CD4-positive, alpha-beta T cell (primary cell): ENCODE data around the gene ZNF500. TPM values are rescaled to one million over a fixed set of nuclear protein-coding genes. Genes with fewer than 3 reads are reported as not detected.

Experiments used
- ATAC-seq: fragments of 200-7000 bp; cut with Tn5 transposase; one replicate; pipeline ENCODE4 v1.10.0; 2022; ENCODE audit warnings: mild to moderate bottlenecking; ENCODE audit not compliant: poor library complexity
- CTCF ChIA-PET: fragments of 350-600 bp; sonication (Branson Sonifier 250); formaldehyde crosslinking; loops from one replicate; lab custom pipeline; 2021; ENCODE audit warnings: antibody characterized with exemption, inconsistent platforms; lab: Charles Lee
- POLR2A ChIA-PET: fragments of 350-600 bp; sonication (Branson Sonifier 250); formaldehyde crosslinking; loops from one replicate; lab custom pipeline; 2021; ENCODE audit warnings: antibody characterized with exemption, inconsistent platforms; lab: Charles Lee
- DNase-seq, 14 experiments: peaks; one replicate each; pipeline ENCODE4 v3.0.0-alpha.2; 2013 to 2020; ENCODE audit warnings: mixed read lengths in 2 of 14
- H3K27ac ChIP-seq, 2 donors: one replicate each; pipeline versions ENCODE4 v1.5.1 to v1.7.0; 2013; ENCODE audit warnings: low read length in 2 of 2, low read depth in 1 of 2, mild to moderate bottlenecking in 1 of 2
- H3K27me3 ChIP-seq, 2 experiments: 1 replicate in 1 of 2; 2 replicates in 1 of 2; pipeline versions ENCODE4 v1.6.1 to v1.7.0; 2013; ENCODE audit warnings: low read length in 2 of 2, control low read depth in 1 of 2, mild to moderate bottlenecking in 1 of 2, moderate library complexity in 1 of 2; ENCODE audit not compliant: insufficient read depth in 2 of 2, control insufficient read depth in 1 of 2
- H3K36me3 ChIP-seq: one replicate; pipeline ENCODE4 v1.6.1; 2013; ENCODE audit warnings: low read length, control low read depth; ENCODE audit not compliant: insufficient read depth
- H3K4me1 ChIP-seq: one replicate; pipeline ENCODE4 v1.6.1; 2013; ENCODE audit warnings: low read length, control low read depth; ENCODE audit not compliant: insufficient read depth
- H3K4me3 ChIP-seq: one replicate; pipeline ENCODE4 v1.5.1; 2013; ENCODE audit warnings: mild to moderate bottlenecking, low read length, moderate library complexity
- H3K9me3 ChIP-seq, 2 experiments: 1 replicate in 1 of 2; 2 replicates in 1 of 2; pipeline versions ENCODE4 v1.6.1 to v1.7.0; 2013; ENCODE audit warnings: low read length in 2 of 2, mild to moderate bottlenecking in 2 of 2, control low read depth in 1 of 2, moderate library complexity in 1 of 2; ENCODE audit not compliant: control insufficient read depth in 1 of 2, insufficient read depth in 1 of 2
- H3K27ac Mint-ChIP-seq: one replicate; pipeline ENCODE4 v1.8.0; 2020; ENCODE audit warnings: mixed read lengths
- H3K27me3 Mint-ChIP-seq: one replicate; pipeline ENCODE4 v1.8.0; 2021; ENCODE audit warnings: mixed read lengths
- H3K36me3 Mint-ChIP-seq: one replicate; pipeline ENCODE4 v1.8.0; 2021; ENCODE audit warnings: low read depth, mixed read lengths
- H3K4me1 Mint-ChIP-seq: one replicate; pipeline ENCODE4 v1.8.0; 2021; ENCODE audit warnings: low read depth, mixed read lengths
- H3K4me3 Mint-ChIP-seq: one replicate; pipeline ENCODE4 v1.8.0; 2020; ENCODE audit warnings: mild to moderate bottlenecking, mixed read lengths
- H3K9me3 Mint-ChIP-seq: one replicate; pipeline ENCODE4 v1.8.0; 2020; ENCODE audit warnings: mixed read lengths
- intact Hi-C, 2 experiments: fragments of 100-400 bp; cut with DNase I in 1 of 2; cut with micrococcal nuclease in 1 of 2; formaldehyde crosslinking; loops; one replicate each; pipeline versions ENCODE4 v1.15.1 to v1.9.0; 2023 to 2025; cut with DNase I, micrococcal nuclease
- polyA plus RNA-seq, 2 donors: library from polyadenylated mRNA; unstranded; fragments of 120-200 nt; gene quantifications; one replicate each; pipeline ENCODE4 v1.2.1, GENCODE V29; 2013
- total RNA-seq, 174 experiments: library from RNA in 2 of 174; stranded (reverse) in 2 of 174; gene quantifications; one replicate each; pipeline ENCODE4 v1.2.3 and lab custom pipeline; 2021 to 2026
- TF ChIP-seq, protein P1 (sequence below): fragments of 200-600 bp; IDR thresholded peaks from one replicate; pipeline ENCODE4 v1.8.0; 2022; ENCODE audit warnings: antibody characterized with exemption, mild to moderate bottlenecking

Gene ZNF500
- total RNA-seq: 10 to 100 TPM; 11.8 to 12.4 TPM
- 15.9 TPM for polyA plus RNA-seq (2013, experiment 1 of 2)
- 17.0 TPM for polyA plus RNA-seq (2013, experiment 2 of 2)
- 5.9 to 51.6 (median 24.7) reads per million in 172 experiments for total RNA-seq (lab: John Stamatoyannopoulos, UW)

DNA sequence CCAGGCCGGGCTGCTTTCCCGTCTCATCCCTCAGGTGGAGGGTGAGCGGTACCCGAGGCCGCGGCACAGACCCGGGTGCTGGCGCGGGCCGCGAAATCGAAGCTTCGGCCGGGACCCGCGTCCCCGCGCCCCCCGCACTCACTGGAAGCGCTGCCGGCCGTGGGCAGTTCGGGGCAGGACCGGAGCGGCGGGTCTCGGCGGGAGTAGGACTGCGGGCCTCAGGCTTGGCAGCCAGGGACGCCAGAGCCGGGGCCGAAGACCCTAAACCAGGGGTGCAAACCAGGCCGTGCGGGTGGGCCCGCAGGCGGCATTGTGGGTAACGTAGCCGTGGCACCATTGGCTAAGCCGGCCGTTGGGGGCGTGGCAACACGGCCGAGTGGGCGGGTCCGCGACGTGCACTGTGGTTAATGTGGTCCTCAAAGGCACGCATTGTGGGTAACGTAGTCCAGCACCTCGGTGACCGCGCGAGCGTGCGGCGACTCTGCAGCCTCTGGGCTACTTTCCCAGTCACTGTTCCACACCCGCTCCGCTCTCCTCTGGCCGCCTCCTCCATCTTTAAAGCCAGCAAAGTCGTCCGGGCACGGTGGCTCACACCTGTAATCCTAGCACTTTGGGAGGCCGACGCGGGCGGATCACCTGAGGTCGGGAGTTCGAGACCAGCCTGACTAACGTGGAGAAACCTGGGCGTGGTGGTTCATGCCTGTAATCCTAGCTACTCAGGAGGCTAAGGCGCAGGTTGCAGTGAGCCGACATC lies at the start of gene ZNF500:
Gene ZNF500, minus strand, starts transcription at position 288 of the 754 bp plus-strand sequence. CDS start 1,184 bp downstream, outside the sequence.
- POLR2A ChIA-PET: interaction anchor here (0.6 to 3.5 kb wide), 7 partner anchors 29 to 352 kb away, joined by 3 to 61 read pairs (median 6); partner anchors contain the start of genes ANKS3, DNAAF8 and ROGDI
- H3K27me3 Mint-ChIP-seq: no peaks in the 10 kb centered on the region
- peak within 1 kb of the TSS; percentile 96 for H3K4me3 Mint-ChIP-seq
- TF ChIP-seq, protein P1, sequence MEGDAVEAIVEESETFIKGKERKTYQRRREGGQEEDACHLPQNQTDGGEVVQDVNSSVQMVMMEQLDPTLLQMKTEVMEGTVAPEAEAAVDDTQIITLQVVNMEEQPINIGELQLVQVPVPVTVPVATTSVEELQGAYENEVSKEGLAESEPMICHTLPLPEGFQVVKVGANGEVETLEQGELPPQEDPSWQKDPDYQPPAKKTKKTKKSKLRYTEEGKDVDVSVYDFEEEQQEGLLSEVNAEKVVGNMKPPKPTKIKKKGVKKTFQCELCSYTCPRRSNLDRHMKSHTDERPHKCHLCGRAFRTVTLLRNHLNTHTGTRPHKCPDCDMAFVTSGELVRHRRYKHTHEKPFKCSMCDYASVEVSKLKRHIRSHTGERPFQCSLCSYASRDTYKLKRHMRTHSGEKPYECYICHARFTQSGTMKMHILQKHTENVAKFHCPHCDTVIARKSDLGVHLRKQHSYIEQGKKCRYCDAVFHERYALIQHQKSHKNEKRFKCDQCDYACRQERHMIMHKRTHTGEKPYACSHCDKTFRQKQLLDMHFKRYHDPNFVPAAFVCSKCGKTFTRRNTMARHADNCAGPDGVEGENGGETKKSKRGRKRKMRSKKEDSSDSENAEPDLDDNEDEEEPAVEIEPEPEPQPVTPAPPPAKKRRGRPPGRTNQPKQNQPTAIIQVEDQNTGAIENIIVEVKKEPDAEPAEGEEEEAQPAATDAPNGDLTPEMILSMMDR: no peak
- CTCF ChIA-PET: no interaction called here
- H3K4me1 Mint-ChIP-seq: peaks cover 32% of the 10 kb centered on the region
- peak; percentile 90 to 99 (median 96) for DNase-seq
- Histone ChIP-seq H3K36me3 (peaks cover 21% of the 10 kb centered on the region), H3K27ac (peak within 1 kb of the TSS; percentile 52 to 69), H3K27me3 (no peaks in the 10 kb centered on the region), H3K4me3 (peak within 1 kb of the TSS; percentile 80), H3K9me3 (no peaks in the 10 kb centered on the region), H3K4me1 (peaks cover 41% of the 10 kb centered on the region)
- peak; percentile 90 for ATAC-seq
- no peaks in the 10 kb centered on the region for H3K9me3 Mint-ChIP-seq
- intact Hi-C loops: loop anchor here (1.0 to 5.0 kb wide), 5 partner anchors 32 to 496 kb away; partner anchors contain the start of genes ANKS3 (in 2 of the 2), DNAAF8 (in 2 of the 2), EEF2KMT (in 1 of the 2) and MGRN1 (in 1 of the 2)
- peaks cover 43% of the 10 kb centered on the region for H3K36me3 Mint-ChIP-seq
- peak within 1 kb of the TSS; percentile 90 for H3K27ac Mint-ChIP-seq

DNA sequence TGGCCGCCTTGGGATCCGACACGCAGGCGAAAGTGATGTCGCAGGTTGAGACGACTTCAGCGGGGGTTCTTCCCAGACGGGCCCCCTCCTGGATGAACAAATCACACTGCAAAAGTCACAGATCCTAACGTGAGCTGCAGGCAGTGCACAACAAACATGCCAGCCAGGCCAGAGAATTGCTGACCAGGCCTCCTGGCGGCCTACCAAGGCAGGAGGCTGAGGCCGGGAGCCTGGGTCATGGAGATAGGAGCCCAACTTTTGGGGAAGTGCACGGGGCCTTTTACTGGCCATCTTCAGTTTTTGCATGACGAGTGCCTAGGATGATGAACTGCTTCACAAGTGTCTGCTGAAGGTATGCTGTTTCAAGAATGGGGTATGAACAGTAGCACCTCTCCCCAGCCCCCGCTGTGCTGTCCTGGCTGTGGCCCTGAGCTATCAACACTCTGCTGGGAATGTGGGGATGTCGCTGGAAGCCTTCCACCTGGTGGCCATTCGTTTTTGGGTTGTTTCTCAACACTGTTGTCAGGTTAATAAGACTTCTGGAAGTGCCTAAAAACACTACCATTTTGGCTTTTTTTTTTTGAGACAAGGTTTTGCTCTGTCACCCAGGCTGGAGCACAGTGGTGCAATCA lies 47.7 kb upstream of the ZNF500 start:
- H3K36me3 Mint-ChIP-seq: peaks cover 78% of the 10 kb centered on the region
- intact Hi-C loops: no loop called here
- POLR2A ChIA-PET: interaction anchor here (0.6 kb wide), 1 partner anchor 12 kb away, joined by 4 read pairs; no protein-coding TSS in a partner anchor

DNA sequence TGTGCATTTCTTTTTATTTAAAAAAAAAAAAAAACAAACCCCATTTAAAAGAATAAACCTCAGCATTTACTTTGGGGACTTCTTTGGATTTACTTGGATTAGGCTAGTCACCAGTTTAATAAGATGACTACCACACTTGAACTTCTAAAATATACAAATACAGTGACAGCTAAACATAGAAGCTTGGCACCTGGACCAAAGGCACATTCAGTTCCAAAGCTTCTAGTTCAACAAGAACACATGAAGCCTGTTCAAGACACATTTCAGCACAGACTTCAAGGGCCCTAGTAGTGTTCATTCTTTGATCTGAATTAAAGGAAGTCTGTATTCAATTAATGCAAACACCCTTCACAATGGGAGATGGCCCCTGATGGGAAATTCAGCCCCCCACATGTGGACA lies 47.1 kb upstream of the ZNF500 start:
- Histone ChIP-seq H3K9me3 (no peaks in the 10 kb centered on the region), H3K4me3 (no peak overlapping the region), H3K4me1 (no peaks in the 10 kb centered on the region), H3K27ac (no peak overlapping the region), H3K36me3 (peaks cover 72% of the 10 kb centered on the region), H3K27me3 (no peaks in the 10 kb centered on the region)
- no peaks in the 10 kb centered on the region for H3K27me3 Mint-ChIP-seq
- no peak overlapping the region for H3K27ac Mint-ChIP-seq
- ChIA-PET POLR2A (interaction anchor here (0.6 to 1.7 kb wide), 2 partner anchors 11 to 12 kb away, joined by 4 read pairs; partner anchors contain the start of gene ROGDI), CTCF (no interaction called here)
- no peak for ATAC-seq
- H3K9me3 Mint-ChIP-seq: no peaks in the 10 kb centered on the region
- H3K36me3 Mint-ChIP-seq: peaks cover 75% of the 10 kb centered on the region
- DNase-seq: no peak
- TF ChIP-seq, protein P1: no peak
- H3K4me1 Mint-ChIP-seq: no peaks in the 10 kb centered on the region
- intact Hi-C loops: no loop called here
- H3K4me3 Mint-ChIP-seq: no peak overlapping the region

More for the DNA sequence above, 47.7 kb upstream of the ZNF500 start:
- Mint-ChIP-seq H3K4me1 (no peaks in the 10 kb centered on the region), H3K4me3 (no peak overlapping the region), H3K9me3 (no peaks in the 10 kb centered on the region), H3K27ac (no peak overlapping the region), H3K27me3 (no peaks in the 10 kb centered on the region)
- Histone ChIP-seq H3K27me3 (no peaks in the 10 kb centered on the region), H3K36me3 (peaks cover 78% of the 10 kb centered on the region), H3K27ac (no peak overlapping the region), H3K4me3 (no peak overlapping the region), H3K4me1 (no peaks in the 10 kb centered on the region), H3K9me3 (no peaks in the 10 kb centered on the region)
- ATAC-seq: no peak
- no peak for DNase-seq
- TF ChIP-seq, protein P1: no peak
- CTCF ChIA-PET: no interaction called here
